ENCODE measurements around the gene HOXB7.

The HOXB7 gene

GRCh38 chr17:48594538-48595277 is 16.1 kb downstream of the HOXB7 start:
- no peak for DNase-seq (ENCODE audit: low read depth)

- peak; percentile 73 for DNase-seq (ENCODE audit: low read depth)
These were observed 16.8 kb downstream of the HOXB7 start for GRCh38 chr17:48593840-48594537.

GRCh38 chr17:48593126-48593829 is 17.5 kb downstream of the HOXB7 start, which contains the start of gene HOXB5:
HOXB5 (minus strand) TSS chr17:48593779; CDS start chr17:48593682, 97 bp downstream.
- DNase-seq (ENCODE audit: low read depth): no peak

GRCh38 chr17:48592577-48592976 is 18.2 kb downstream of the HOXB7 start:
- DNase-seq (ENCODE audit: low read depth): no peak

DNA sequence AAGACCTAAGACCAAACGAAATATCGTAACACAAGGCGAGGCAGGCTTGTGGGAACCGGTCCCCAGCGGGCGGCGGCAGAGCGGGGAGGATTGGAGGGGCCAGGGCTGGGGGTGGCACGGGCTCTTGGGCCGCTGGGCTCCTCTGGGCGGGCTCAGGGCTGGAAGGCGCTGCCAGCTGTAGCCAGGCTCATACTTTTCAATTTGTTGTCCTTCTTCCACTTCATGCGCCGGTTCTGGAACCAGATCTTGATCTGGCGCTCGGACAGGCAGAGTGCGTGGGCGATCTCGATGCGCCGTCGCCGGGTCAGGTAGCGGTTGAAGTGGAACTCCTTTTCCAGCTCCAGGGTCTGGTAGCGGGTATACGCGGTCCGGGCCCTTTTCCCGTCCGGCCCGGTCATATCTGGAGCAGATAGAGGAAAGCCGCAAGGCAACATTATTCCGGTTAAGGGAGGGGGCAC is 18.7 kb downstream of the HOXB7 start:
- no peak for DNase-seq (ENCODE audit: low read depth)

GRCh38 chr17:48591255-48592056 is 19.4 kb downstream of the HOXB7 start:
- no peak for DNase-seq (ENCODE audit: low read depth)

DNA sequence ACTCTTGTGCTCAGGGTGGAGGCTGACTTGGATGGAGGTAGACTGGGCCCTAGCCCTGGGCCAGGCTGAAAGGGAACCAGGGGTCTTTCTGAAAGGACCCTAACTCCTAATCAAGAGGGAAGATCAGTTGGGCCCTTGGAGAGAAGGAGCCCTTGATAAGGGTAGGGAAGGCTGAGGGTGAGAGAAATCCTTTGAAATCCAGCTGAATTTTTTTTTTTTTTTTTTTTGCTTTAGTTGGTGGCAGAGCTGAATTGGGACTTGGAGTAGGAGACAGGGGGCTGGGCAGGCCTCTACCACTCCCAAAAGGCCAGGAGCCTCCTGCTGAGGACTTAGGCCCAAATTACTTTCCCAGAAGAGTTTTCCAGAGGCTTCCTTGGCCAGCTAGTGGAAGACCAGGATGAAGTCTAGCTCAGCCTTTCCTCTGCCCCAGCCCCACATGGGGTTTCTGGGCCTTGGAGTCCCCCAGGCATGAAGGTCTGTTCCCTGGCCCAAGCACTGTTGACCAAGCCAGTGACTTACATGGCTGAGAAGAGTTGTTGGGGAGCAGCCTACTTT is 20.1 kb downstream of the HOXB7 start:
- no peak for DNase-seq (ENCODE audit: low read depth)

DNA sequence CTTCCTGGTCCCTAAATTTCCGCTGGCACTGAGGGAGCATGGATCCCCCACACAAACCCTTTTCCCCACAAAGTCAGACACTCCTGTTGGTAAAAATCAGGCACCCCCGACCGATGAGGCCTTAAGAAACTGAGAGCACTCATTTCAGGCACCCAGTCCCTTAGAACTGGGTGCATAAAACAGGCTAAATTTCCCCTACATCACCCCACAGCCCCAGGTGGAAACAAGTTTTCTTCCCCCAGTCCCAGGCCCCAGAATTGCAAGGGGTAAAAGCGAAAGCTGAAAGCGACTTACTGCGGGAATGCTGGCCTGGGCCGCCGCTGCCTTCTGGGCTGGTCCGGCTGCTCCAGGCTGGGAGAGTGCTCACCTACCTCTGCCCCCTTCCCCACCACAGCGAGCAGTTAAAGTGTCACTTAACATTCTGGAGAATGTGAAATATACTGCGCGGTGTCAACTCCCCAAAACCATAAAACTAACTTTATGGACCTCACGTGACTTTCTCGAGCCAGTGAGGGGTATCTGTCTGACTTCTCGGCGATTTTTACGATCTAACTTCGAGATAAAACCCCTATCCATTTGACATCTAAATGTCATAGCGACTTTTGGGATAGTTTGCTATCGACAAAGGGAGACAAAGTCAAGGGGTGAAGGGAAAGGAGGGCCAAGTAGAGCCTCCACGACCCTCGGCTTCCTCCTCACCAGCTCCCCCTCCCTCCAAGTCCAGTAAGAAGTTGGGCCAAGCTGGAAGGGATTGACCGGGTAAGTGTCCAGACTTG is 20.8 kb downstream of the HOXB7 start, which contains the start of gene HOXB3:
Gene HOXB3, minus strand, starts transcription at position 411 of the 776 bp plus-strand sequence. CDS start 37,767 bp downstream, outside the sequence.
- DNase-seq (ENCODE audit: low read depth): no peak

DNA sequence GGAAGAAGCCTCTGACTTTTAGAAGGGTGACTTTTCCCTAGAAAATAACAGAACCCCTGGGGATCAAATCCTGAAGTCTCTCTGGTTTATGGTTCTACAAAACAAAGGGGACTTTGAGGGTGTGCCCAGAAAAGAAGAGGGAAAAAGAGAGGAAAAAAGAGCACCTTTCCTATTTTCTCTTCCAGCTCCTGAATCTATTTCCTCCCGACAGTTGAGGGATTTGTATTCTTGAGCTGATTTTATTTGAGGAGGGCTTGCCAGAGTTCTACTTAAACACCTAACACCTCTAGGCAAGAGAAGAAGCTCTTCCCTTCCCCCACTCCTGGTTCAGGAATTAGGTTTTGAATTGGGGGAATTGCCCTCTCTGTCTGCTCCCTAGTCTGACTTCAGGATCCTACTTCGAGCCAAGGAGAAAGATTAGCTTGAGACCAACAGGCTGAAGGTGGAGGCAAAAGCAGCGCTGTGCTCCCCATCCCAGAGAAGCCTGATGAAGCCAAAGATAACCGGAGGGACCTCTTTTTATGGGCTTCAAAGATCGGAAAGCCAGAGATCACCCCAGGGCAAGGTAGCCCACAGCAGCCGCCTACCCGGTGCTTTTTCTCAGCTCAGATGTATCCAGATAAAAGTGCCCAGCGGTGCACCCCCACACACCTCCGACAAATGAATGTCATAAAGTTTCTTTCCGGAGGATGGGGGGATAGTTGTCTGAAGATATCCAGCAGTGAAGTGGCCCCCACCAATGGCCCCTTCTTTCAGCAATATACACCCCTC is 21.6 kb downstream of the HOXB7 start:
- no peak for DNase-seq (ENCODE audit: low read depth)

DNA sequence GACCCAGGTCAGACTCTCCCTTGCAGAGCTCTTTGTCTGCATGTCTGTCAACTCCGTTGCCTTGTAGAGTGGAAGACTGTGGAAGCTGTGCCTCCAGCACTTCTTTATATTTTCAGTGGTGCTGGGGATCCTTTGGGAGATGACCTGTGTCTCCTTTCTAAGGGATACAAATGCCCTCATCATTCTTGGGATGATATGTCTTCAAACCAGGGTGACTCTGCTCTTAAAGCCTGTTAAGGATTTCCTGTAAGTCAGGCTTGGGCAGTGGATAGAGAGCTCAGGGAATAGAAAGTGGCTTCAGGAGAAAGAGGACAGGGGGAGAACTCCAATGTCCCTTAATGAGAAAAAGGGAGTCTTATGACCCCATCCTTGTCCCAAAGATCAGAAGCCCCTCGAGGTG is 22.3 kb downstream of the HOXB7 start:
- DNase-seq (ENCODE audit: low read depth): no peak

DNA sequence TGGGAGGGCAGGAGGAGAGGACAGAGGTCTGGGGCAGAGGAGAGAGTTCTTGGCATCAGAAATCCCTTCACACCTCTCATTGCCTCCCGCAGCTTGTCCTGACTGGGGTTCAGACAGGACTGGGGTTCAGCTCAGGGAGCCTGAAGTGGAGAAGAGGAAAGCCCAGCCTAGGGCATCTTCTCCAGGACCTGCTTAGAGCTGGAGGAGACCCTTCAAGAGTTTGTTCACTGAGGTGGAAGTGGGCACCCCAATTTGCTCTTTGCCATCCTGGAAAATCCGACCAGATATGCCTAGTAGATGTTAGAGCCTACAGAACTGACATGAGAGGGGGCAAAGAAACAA is 22.8 kb downstream of the HOXB7 start:
- no peak for DNase-seq (ENCODE audit: low read depth)

GRCh38 chr17:48587276-48588073 is 23.3 kb downstream of the HOXB7 start:
- no peak for DNase-seq (ENCODE audit: low read depth)

- DNase-seq (ENCODE audit: low read depth): no peak
These were observed 24.2 kb downstream of the HOXB7 start for GRCh38 chr17:48586355-48587258.

GRCh38 chr17:48584223-48584741 is 26.5 kb downstream of the HOXB7 start:
- DNase-seq (ENCODE audit: low read depth): no peak

GRCh38 chr17:48583708-48584222 is 27.1 kb downstream of the HOXB7 start:
- no peak for DNase-seq (ENCODE audit: low read depth)

DNA sequence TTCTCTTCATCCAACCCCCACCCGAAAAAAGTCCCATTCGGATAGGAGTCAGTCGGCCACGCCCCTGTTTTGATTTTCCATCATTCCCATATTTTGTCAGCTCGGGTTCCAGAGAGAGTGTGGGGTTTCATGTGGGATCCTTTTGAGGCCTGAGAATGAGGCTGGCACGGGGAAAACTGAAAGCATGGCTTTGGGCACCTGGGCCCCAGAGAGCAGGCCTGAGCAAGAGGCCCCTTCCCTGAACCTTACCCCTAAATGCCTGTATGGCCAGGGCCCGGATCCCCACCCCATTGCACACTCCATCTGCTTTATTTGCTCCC is 28.1 kb downstream of the HOXB7 start:
- no peak for DNase-seq (ENCODE audit: low read depth)

GRCh38 chr17:48579760-48580554 is 30.9 kb downstream of the HOXB7 start:
- DNase-seq (ENCODE audit: low read depth): no peak

All from stimulated activated CD8-positive, alpha-beta memory T cell treated with anti-CD3 and anti-CD28 coated beads, Interleukin-4, amount 100 ng/mL, for 24 hours (primary cell).